Measurements from ENCODE around the gene LRP1B.
"Not testable (repeated sequence)": the region's sequence is repeated elsewhere in the genome, so short reads cannot be mapped to it uniquely, and the experiment has no call there.

Gene LRP1B

DNA sequence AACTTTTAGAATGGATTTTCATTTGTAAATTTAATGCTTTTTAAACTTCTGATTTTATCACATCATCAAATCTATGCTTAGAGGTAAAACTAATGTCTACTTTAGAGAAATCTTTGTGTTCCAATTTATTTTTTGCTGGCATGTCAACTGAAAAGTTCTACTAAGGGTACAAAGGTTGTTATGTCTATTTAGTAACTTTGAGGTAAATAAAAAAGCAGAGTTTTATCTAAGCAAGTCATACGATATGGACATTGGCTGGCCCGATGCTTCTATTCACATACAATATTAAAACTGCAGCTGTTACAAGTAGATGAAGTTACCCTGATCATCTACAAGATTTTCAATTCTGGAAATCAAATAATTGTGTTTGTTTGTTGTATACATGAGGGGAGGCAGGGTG is 1575.1 kb downstream of the LRP1B start:
- DNase-seq: no peak

DNA sequence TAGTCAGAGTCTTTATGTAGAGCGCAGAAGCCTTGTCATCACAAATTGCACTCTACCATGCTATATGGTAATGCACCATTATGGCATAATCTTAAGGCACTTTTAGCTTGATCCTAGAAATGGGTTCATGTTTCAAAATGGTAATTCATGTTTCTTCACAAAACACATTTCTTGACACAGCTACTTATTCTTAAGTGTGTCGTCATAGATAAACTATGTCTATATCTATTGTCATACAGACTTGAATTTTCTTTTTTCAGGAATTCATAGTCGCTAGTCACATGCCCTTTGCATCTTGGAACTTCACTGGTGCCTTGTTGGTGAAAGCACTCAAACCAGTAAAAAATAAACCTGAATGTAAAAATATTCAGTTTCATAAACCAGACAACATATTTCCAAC is 1578.2 kb downstream of the LRP1B start:
- DNase-seq: no peak

DNA sequence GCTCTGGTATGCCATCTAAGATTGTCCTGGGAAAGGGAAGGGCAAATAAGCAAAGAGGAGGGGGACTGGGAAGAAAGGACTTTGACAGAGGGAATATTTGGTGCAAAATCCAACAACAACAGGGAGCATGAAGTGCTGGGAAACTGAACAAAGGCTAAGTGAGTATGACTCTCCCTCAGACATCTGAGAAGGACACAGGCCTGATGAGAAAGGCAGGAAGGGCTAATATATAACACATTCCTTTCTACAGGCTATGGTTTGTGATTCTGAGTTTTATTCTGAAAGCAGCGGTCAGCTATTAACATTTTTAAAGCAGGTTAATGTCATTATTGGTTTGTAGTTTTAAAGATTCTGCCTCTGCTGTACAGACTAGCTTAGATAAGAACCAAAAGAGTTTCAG is 1579.5 kb downstream of the LRP1B start:
- no peak for DNase-seq

DNA sequence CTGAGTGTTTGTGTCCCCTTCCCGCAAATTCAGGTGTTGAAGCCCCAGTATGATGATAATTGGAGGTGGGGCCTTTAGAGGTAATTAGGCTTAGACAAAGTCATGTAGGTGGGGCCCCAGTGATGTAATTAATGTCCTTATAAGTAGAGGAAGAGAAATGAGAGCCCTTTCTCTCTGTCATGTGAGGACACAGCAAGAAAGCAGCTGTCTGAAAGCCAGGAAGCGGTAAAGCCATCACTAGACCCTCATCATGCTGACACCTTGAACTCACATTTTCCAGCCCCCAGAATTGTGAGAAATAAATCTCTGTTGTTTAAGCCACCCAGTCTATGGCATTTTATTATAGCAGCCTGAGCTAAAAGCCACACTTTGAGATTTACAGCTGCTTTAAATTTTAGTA is 1580.0 kb downstream of the LRP1B start:
- no peak for DNase-seq

DNA sequence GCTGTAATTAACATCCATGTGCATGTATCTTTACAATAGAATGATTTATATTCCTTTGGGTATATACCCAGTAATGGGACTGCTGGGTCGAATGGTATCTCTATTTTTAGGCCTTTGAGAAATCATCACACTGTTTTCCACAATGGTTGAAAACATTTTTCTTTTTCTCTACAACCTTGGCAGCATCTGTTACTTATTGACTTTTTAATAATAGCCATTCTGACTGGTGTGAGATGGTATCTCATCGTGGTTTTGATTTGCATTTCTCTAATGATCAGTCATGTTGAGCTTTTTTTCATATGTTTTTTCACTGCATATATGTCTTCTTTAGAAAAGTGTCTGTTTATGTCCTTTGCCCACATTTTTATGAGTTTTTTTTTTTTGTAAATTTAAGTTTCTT is 1586.0 kb downstream of the LRP1B start:
- not testable (repeated sequence) for DNase-seq

DNA sequence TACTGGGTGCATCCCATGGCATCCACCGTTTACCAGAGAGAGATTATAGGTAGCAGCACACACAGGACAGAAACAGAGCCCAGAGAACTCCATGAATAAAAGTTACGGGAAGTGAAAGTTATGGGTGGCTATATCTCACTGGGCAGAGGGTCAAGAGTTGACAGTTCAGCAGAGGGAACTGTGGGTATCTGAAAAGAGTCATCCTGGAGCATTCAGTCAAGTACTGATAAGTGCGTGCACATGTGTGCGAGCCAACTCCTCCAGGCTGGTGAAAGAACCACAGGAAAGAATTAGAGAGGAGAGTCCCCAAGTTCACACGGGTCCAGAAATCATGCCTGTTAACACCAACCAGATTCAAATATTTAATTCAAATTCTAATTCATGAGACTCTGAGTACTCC is 1588.2 kb downstream of the LRP1B start:
- no peak for DNase-seq

DNA sequence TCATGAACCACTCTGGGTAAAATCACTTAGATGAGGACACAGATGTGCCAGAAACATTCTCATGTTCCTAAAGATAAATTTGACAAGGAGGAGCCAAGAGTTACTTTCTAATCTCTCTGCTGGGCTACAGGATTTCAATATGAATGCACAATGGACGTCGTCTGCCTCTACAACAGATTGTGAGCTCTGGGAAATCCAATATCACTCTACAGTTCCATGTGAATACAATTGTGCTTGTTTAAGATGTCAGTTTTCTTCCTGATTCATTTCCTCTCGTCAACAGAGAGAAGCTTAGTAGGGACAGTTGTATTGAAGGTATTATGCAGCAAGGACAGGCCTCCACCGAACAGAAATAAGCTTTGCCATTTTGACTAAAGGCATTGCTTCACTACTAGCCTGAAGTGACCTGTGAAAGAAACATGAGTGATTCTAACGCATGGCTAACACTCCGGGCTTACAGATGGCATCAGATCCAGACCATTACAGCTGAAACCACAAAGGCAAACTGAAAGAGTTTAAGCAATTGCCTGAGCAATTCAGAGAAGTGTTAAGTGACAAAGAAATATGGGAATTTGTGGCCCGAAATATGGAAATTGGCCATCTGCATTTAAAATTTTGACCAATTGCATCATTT is 1591.5 kb downstream of the LRP1B start:
- DNase-seq: no peak

DNA sequence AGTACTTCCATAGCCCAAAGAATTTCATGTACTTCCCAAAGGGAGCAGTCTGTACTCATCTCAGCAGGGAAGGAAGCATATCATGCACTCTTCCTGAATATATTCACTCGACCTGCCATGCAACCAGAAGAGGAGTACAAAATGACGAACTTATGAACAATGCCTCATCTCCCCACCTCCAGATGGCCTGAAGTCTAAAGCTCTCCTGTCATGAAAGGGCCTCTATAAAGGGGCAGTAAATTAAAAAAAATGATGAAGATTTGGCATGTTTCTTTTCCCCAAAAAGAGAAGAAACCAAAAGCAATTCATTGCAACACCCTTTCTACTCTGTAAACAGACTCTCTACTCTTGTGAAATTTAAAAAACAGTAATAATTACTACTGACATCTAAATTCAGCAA is 1601.1 kb downstream of the LRP1B start:
- DNase-seq: no peak

DNA sequence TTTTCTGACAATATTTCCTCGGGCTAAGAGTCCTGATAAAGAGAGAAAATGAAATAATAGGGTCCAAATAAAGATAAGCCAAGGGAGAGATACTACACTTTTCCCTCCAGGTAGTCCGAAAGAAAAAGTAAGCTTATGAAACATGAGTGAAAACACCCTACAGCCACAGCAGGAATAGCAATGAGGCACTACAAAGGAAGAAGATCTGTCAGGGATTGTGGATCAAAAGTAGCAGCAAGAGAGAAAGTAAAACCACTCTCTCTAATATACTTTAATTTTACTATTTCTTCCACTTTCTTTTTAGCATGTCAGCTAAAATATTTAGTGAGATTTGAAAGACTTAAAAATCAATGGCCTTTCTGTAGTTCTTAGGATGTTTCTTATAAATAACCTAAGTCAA is 1601.8 kb downstream of the LRP1B start:
- no peak for DNase-seq

DNA sequence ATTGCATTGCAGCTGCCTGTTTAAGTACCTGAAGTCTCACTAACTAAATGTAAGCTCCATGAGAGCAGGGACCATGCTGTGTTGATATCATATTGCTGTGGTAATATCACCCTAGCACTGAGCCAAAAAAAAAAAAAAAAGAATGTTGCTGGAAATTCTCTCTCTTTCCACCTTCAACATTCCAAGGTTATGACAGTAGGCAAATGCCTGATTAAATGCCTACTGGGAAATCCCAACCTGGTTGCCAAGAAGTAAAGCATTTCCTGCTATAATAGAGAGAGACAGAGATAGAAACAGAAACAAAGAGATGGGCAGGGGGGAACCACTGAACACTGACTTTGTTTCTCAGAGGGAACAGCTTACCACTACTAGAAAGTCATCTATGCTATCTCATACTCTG is 1604.2 kb downstream of the LRP1B start:
- DNase-seq: no peak

DNA sequence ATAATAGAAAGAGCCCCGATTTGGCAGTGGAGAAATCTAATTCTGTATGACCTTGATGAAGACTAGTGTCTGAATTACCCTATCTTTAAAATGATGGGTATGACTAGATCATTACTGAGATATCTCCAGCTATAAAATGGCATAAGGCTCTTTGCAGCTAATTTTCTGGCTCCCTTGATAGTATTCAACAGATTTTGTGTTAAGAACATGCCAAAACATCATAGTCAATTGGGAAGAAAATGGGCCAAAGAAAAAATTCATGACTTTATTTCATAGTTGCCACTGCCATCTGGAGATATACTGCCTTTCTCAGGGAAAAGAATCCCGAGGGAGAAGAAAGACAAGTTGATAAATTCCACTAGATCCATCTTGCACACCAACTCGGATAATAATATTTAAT is 1618.7 kb downstream of the LRP1B start:
- no peak for DNase-seq

DNA sequence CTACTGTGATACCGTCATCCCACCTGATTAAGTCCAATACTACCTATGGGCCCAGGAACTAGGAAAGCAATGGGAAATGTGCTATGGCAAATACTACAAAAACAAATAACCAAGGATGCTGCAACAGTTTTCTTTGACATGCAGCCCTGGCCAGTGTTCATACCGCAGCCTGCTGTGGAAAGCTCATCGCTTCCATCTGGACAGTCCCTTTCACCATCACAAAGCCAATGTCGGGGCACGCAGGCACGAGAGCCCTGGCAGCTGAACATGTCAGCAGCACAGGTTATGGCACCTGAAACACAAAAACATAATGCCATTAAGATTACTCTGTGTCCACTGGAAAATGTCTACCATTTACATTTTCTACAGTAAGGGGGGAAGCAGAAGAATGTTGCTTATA is 1621.1 kb downstream of the LRP1B start:
- DNase-seq: no peak

DNA sequence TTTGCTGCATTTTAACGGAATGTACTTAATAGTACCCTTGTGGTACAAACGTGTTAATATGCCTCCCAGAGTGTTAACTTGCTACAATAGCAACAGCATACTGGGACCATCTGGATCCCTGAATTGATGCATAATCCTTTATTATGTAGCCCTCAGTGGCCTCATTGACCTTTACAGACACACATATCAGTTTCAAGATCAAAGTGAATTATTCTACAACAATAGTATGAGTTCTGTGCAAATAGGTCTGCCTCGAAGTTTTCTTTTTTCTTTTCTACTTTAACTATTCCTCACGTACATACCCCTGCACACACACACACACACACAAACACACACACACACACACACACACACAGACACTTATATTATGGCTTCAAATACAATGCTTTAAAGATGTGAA is 1622.1 kb downstream of the LRP1B start:
- no peak for DNase-seq

DNA sequence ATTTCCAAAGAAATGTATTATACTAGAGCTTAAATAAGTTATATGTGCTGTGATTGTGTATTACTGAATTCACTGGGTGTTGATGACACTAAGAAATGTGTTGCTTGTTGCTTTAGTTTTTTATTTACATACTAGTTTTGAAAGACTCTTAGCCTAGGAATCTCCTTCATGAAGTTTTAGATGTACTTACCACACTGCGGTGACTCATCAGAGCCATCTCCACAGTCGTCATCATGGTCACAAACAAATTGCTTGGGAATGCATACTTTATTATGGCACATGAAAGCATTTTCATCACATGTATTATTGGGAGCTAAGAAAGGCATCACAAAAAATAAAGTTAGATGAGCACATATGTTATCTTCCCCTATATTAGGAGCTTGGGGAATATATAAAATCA is 1624.2 kb downstream of the LRP1B start:
- no peak for DNase-seq

DNA sequence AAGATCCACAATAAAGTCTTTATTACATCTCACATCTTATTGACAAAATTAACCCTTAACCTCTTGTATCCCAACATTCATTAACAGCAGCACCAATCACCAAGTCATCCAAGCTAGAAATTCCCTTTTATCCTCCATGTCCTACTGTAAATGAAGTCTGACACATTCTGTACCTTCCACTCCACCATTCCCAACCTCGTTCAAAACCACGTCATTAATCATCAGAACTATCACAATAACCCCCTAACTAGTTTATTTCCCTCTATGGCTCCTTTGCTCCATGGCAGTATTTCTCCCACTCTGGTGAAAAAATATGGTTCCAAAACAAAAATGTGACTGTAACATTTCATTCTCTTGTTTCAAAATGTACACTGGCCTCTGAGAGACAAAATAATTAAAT is 1626.2 kb downstream of the LRP1B start:
- no peak for DNase-seq

DNA sequence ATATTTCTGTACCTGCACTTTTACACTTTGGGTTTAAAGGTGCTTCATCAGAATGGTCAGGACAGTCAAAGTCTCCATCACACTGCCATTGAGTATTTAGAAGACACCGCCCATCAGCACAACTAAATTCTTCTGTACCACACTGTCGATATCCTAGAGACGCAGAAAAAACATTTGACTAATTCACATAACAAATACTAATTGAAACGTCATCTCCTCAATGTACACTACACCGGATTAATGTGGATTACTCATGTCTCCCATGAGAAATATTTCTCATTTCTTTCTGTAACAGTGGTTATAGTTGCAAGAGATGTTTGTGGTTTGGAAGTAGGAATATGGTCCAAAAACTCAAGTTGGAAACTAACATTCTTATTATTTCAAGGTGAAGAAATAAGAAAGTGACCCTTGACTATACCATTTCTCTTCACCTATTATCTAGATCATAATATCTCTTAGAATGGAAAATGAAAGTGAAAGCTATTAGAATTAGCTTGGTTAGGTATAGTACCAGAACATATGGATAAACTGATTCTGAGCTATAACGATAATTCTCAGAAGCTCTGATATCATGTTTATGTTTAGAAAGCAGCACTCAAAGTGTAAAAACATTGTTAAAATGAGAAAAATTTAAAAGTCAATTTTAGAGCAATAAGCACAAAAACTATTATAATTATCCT is 1627.7 kb downstream of the LRP1B start:
- no peak for DNase-seq

DNA sequence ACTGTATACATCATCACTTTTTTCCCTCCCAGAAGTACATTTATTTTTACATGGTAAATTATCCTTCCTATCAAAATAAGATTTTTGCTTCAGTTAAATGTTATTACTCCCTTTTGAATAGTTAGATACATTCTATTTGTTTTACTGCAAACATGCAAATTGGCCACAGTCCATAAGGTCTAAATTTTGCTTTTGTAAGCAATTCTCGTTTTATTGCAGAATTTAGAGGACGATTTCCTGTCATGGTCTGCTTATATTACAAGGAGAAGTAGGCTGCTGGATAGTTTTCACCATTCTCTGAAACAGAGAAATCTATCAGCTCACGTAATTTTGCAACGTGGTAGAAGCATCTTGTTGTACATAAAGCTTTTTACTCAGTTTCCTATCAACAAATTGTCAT is 1632.5 kb downstream of the LRP1B start:
- DNase-seq: no peak

DNA sequence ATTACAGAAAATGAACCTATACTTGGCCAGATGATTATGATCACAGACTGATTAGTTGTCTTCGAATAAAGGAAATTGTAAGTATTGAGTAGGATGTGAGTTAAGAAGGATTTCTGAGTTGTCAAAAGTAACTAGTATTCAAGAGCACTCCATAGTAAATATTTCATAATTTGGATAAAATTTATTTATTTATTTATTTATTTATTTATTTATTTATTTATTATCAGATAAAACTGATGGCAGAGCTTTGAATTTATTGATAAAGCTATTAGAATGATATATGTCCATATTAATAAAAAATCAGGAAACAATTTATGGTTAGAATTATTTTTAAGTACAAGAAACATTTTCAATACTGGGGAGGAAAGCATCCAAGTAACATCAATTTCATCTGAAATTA is 1634.1 kb downstream of the LRP1B start:
- DNase-seq: no peak

DNA sequence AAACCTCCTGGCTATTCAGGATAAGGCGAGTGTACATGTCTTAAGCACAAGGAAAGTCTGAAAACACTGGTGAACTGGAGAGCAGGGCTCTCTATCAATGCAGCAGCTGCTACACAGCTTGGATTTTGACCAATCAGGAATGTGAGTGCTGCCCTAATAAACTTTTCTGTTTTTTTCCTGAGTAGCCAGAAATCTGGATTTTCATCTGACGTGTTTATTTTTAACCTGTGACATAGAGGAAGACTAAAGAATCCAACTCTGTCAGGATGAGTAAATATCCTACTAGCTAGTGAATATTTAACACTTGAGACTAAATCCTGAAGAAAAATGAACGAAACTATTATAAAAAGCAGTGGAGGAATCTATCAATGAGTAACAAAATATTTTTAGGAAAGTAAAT is 1638.9 kb downstream of the LRP1B start:
- DNase-seq: no peak

DNA sequence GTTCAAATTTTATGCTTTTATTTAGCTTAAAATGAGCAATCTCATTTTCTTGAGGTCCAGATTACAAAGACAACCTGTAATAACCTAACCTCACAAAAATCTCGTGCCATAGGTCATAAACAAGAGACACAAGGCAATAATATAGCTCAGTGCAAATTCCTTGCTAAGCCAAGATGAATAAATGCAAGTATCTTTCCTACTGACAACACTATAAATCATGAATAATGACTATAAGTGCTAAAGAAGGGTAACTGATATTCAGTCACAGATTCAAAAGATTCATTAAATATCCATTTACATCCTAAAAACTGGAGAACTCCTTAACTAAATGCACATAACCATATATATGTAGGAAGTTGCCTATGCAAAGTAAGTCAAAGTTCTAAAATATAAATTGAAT is 1641.6 kb downstream of the LRP1B start:
- DNase-seq: no peak

DNA sequence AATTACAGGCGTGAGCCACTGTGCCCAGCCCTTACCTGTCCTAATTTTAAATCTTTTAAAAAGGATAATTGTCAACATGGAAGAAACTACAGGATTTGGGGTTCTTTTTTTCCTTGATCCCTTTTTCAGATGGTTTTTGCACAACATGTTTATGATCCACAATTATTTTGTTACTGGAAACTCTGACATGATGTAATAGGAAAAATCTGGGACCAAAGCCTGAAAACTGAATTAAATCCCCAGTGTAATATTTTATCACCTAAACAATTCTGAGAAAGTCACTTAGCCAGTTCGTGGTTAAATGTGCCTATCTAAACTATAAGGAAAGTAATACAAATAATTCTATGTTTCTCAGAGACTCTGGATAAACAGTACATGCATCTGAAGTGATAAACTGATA is 1649.7 kb downstream of the LRP1B start:
- DNase-seq: no peak

DNA sequence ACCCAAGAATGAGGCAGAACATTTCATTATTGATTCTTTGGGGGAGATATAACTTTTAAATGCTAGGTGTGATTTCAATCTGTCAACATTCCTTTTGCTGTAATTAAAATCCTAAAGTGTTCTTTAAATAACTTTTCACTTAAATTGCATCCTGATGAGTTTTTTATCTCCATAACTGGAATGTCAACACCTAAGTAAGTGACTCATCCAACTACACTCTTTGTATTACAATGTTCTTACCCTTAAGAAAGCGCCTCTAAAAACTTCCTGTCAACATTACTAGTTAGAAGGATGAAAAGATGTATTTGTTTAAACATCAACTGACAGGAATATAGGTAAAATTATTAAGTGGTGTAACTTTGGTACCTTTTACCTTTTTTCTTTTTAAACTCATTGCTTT is 1657.0 kb downstream of the LRP1B start:
- no peak for DNase-seq

DNA sequence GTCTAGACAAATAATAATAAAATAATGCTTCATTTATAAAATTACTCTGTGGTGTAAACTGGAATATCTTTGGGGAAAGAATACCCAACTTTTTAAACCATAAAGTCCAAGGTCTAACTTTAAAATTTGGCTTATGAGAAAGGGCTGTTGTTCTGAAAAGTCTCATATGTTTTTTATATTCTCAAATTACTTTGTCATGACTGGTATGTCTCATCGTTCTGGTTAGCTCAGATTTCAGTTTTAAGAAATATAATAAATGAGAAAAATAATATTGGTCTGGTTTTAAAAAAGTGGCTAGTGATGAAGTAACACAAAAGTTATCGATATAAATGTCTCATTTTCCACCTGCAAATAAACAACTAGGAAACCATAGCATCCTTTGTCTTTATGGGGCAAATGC is 1658.1 kb downstream of the LRP1B start:
- no peak for DNase-seq

DNA sequence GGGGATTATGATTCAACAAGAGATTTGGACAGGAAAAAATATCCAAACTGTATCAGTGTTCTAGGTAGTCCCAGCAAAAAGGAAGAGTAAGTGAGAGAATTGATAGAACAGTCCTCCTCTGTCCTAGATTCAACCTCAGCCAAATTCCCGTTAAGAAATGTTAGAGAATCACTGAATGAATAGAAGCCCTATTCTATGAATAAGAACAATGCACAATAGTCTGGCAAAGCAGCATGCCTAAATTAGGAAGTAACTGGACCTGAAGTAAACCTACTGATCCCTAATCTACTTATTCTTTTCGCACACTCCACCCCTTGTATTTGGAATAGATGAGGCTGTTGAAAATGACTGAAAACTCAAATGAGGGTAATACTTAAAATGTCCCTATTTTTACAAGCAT is 1665.5 kb downstream of the LRP1B start:
- no peak for DNase-seq

DNA sequence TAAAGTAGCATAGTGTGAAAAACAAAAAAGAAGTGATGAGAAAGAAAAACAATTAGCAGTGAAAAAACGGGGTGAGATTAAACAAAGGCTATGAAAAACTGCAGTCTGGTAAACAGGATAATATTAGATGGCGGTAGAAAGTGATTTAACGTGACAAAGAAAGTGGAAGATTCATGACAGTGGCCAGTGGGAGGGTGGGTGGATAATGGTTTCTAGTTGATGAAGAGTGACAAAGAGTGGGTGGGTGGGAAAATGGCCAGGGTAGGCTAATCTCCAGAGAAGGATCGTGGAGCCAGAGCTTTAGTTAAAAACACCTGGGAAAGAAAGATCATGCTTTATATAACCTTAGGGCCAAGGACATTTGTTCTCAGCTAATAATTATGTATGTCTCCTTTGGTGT is 1667.8 kb downstream of the LRP1B start:
- no peak for DNase-seq

Measured in GDM1 (cell line).